Esophagus squamous epithelium (tissue), 4 donors: ENCODE data around the gene CDK15.

Experiments used
- CTCF ChIP-seq, 6 experiments: fragments of 450-650 bp in 4 of 6; fragments of 200-600 bp in 2 of 6; sonication (generic) in 2 of 6; IDR thresholded peaks; one replicate each; pipeline ENCODE4 v1.5.1; 2016 to 2019; ENCODE audit warnings: antibody characterized with exemption in 6 of 6, mild to moderate bottlenecking in 4 of 6, moderate library complexity in 4 of 6
- POLR2A ChIP-seq, 4 donors: fragments of 450-650 bp; IDR thresholded peaks; one replicate each; pipeline ENCODE4 v1.6.1; 2017; ENCODE audit warnings: antibody characterized with exemption in 4 of 4, mild to moderate bottlenecking in 4 of 4, moderate library complexity in 3 of 4

GRCh38 chr2:201852878-201853415 is 46.6 kb downstream of the CDK15 start:
- TF ChIP-seq POLR2A (IDR thresholded peaks at IDR 0.05) (no peak), CTCF (IDR thresholded peaks at IDR 0.05) (no peak)
